Stomach (tissue), 9 donors: Measurements from ENCODE around the gene PDE3B. TPM values are rescaled to one million over a fixed set of nuclear protein-coding genes. Genes with fewer than 3 reads are reported as not detected.
A peak's percentile ranks its signal among the peaks of the same experiment; 100 is the strongest.
"Not testable (repeated sequence)": the region's sequence is repeated elsewhere in the genome, so short reads cannot be mapped to it uniquely, and the experiment has no call there.

Experiments used
- DNase-seq, 2 donors: peaks; one replicate each; pipeline versions ENCODE4 v3.0.0 to v3.0.0-alpha.2; 2013 to 2019
- H3K27ac ChIP-seq, 5 donors: fragments of 200-600 bp in 4 of 5; sonication (generic) in 4 of 5; one replicate each; pipeline ENCODE4 v1.5.1; 2013 to 2019; ENCODE audit warnings: mild to moderate bottlenecking in 1 of 5, moderate library complexity in 1 of 5
- H3K27me3 ChIP-seq, 3 donors: fragments of 200-600 bp; sonication (generic); one replicate each; pipeline ENCODE4 v1.5.1; 2017 to 2019; ENCODE audit warnings: mixed run types in 1 of 3
- H3K36me3 ChIP-seq, 4 donors: fragments of 200-600 bp; sonication (generic); 1 replicate in 3 of 4; 2 replicates in 1 of 4; pipeline ENCODE4 v1.5.1; 2016 to 2019
- H3K4me1 ChIP-seq, 4 donors: fragments of 200-600 bp; sonication (generic); one replicate each; pipeline ENCODE4 v1.5.1; 2016 to 2019
- H3K4me3 ChIP-seq, 4 donors: fragments of 200-600 bp; sonication (generic) in 3 of 4; one replicate each; pipeline ENCODE4 v1.5.1; 2016 to 2019; ENCODE audit warnings: mild to moderate bottlenecking in 1 of 4
- H3K9me3 ChIP-seq, 4 donors: fragments of 200-600 bp; sonication (generic); one replicate each; pipeline ENCODE4 v1.5.1; 2016 to 2019
- CTCF ChIP-seq, 7 experiments: fragments of 450-650 bp in 4 of 7; fragments of 200-600 bp in 3 of 7; sonication (generic) in 3 of 7; IDR thresholded peaks; one replicate each; pipeline ENCODE4 v1.5.1; 2016 to 2019; ENCODE audit warnings: antibody characterized with exemption in 7 of 7, control low read depth in 2 of 7, mild to moderate bottlenecking in 1 of 7
- EP300 ChIP-seq: sonication (generic); formaldehyde crosslinking; IDR thresholded peaks from one replicate; pipeline ENCODE4 v1.6.1; 2017; ENCODE audit warnings: antibody characterized with exemption
- POLR2A ChIP-seq, 4 donors: fragments of 450-650 bp; IDR thresholded peaks; one replicate each; pipeline ENCODE4 v1.6.1; 2016; ENCODE audit warnings: antibody characterized with exemption in 4 of 4, control low read depth in 2 of 4, mild to moderate bottlenecking in 1 of 4, moderate library complexity in 1 of 4
- POLR2AphosphoS5 ChIP-seq, 3 donors: sonication (generic); formaldehyde crosslinking; IDR thresholded peaks; one replicate each; pipeline ENCODE4 v1.6.1; 2016; ENCODE audit warnings: antibody characterized with exemption in 3 of 3
- WGBS, 5 donors: extraction: QIAGEN DNeasy Blood & Tissue Kit in 3 of 5; methylation state at CpG; one replicate each; pipeline versions ENCODE4 v1.1.5 to v1.1.7; 2013 to 2018; 5-methylcytosine and 5-hydroxymethylcytosine counted together
- intact Hi-C: fragments of 100-400 bp; cut with DNase I; formaldehyde crosslinking; loops from one replicate; pipeline ENCODE4 v1.15.1; 2023; ENCODE audit warnings: low total_unique reads
- polyA plus RNA-seq, 3 donors: library from polyadenylated mRNA; stranded (reverse); fragments of 200-250 nt; gene quantifications; one replicate each; pipeline ENCODE4 v1.2.3, GENCODE V29; 2013
- total RNA-seq, 5 donors: library from RNA; depleted of rRNA; stranded (reverse); fragments of >200 nt; gene quantifications; one replicate each; pipeline versions ENCODE4 v1.1.0 to v1.2.3, GENCODE V29; 2014 to 2016
- donor health status: healthy with polysubstance abuse.
- donor health status: Bipolar disorder and iron deficiency.
- donor health status: healthy.

The PDE3B gene
- total and polyA plus RNA-seq, 8 donors: 1.2 to 49.2 (median 14.2) TPM

GRCh38 chr11:14676068-14676467, 32.5 kb downstream of the PDE3B start:
- intact Hi-C loops: no loop called here
- 52 to 74% (median 66%) methylated on average over 2 of the region's 2 CpGs for WGBS, 5 donors

GRCh38 chr11:14677146-14677545, 33.5 kb downstream of the PDE3B start:
- no peak for DNase-seq
- no peaks in the 10 kb centered on the region for H3K36me3 ChIP-seq
- no peak overlapping the region for H3K27ac ChIP-seq
- TF ChIP-seq POLR2A (IDR thresholded peaks at IDR 0.05) (no peak), EP300 (no peak), POLR2AphosphoS5 (IDR thresholded peaks at IDR 0.05) (no peak), CTCF (IDR thresholded peaks at IDR 0.05) (no peak)
- 52 to 67% (median 63%) methylated on average over 2 of the region's 2 CpGs for WGBS, 5 donors
- H3K4me3 ChIP-seq: no peak overlapping the region
- H3K4me1 ChIP-seq: no peaks in the 10 kb centered on the region
- H3K27me3 ChIP-seq: no peaks in the 10 kb centered on the region
- intact Hi-C loops: no loop called here
- no peaks in the 10 kb centered on the region for H3K9me3 ChIP-seq

More at GRCh38 chr11:14676068-14676467, 32.5 kb downstream of the PDE3B start:
- Histone ChIP-seq H3K9me3 (no peaks in the 10 kb centered on the region), H3K27me3 (no peaks in the 10 kb centered on the region), H3K36me3 (no peaks in the 10 kb centered on the region), H3K4me1 (no peaks in the 10 kb centered on the region), H3K4me3 (no peak overlapping the region), H3K27ac (no peak overlapping the region)
- no peak for TF ChIP-seq EP300
- no peak for TF ChIP-seq POLR2AphosphoS5 (IDR thresholded peaks at IDR 0.05)
- TF ChIP-seq CTCF (IDR thresholded peaks at IDR 0.05): no peak
- TF ChIP-seq POLR2A (IDR thresholded peaks at IDR 0.05): no peak
- peak in 1 of 2 donors; percentile 63 for DNase-seq

- no peaks in the 10 kb centered on the region for H3K4me1 ChIP-seq
- intact Hi-C loops: no loop called here
- H3K27me3 ChIP-seq: no peaks in the 10 kb centered on the region
- no peak overlapping the region for H3K27ac ChIP-seq
- WGBS, 5 donors: 61 to 99% (median 94%) methylated on average over 2 of the region's 2 CpGs
- H3K4me3 ChIP-seq: no peak overlapping the region
- no peaks in the 10 kb centered on the region for H3K36me3 ChIP-seq
- TF ChIP-seq CTCF (IDR thresholded peaks at IDR 0.05): no peak
- no peak for TF ChIP-seq EP300
- TF ChIP-seq POLR2A (IDR thresholded peaks at IDR 0.05): no peak
- TF ChIP-seq POLR2AphosphoS5 (IDR thresholded peaks at IDR 0.05): no peak
- no peaks in the 10 kb centered on the region for H3K9me3 ChIP-seq
- DNase-seq: no peak
Measured at GRCh38 chr11:14678350-14678749, 34.7 kb downstream of the PDE3B start.

GRCh38 chr11:14679662-14680061, 36.1 kb downstream of the PDE3B start:
- WGBS, 5 donors: 87 to 97% (median 90%) methylated on average over 3 of the region's 3 CpGs

GRCh38 chr11:14684234-14684915, 40.8 kb downstream of the PDE3B start:
- H3K27ac ChIP-seq, intact Hi-C loops: not testable (repeated sequence)
- WGBS, 5 donors: 79 to 87% (median 84%) methylated on average over 6 of the region's 6 CpGs

More at GRCh38 chr11:14679662-14680061, 36.1 kb downstream of the PDE3B start:
- Histone ChIP-seq H3K9me3 (no peaks in the 10 kb centered on the region), H3K36me3 (no peaks in the 10 kb centered on the region), H3K27ac (no peak overlapping the region), H3K27me3 (no peaks in the 10 kb centered on the region), H3K4me1 (no peaks in the 10 kb centered on the region), H3K4me3 (no peak overlapping the region)
- DNase-seq: no peak
- intact Hi-C loops: no loop called here
- no peak for TF ChIP-seq POLR2AphosphoS5 (IDR thresholded peaks at IDR 0.05)

More at GRCh38 chr11:14684234-14684915, 40.8 kb downstream of the PDE3B start:
- H3K27me3 ChIP-seq, DNase-seq, H3K36me3 ChIP-seq, H3K4me1 ChIP-seq, H3K4me3 ChIP-seq, H3K9me3 ChIP-seq: not testable (repeated sequence)
